Osteocyte (in vitro differentiated cells): ENCODE data around the gene NSRP1. TPM values are rescaled to one million over a fixed set of nuclear protein-coding genes. Genes with fewer than 3 reads are reported as not detected.

Experiments
- DNase-seq: peaks from one replicate; pipeline ENCODE4 v3.0.0; 2021; ENCODE audit warnings: mixed read lengths; ENCODE audit not compliant: unreplicated experiment; ENCODE audit errors: extremely low spot score
- H3K27ac Mint-ChIP-seq: one replicate; pipeline ENCODE4 v1.8.0; 2021; ENCODE audit warnings: mild to moderate bottlenecking, mixed read lengths; ENCODE audit not compliant: unreplicated experiment
- H3K27me3 Mint-ChIP-seq: one replicate; pipeline ENCODE4 v1.8.0; 2021; ENCODE audit warnings: mixed read lengths; ENCODE audit not compliant: unreplicated experiment
- H3K36me3 Mint-ChIP-seq: one replicate; pipeline ENCODE4 v1.8.0; 2021; ENCODE audit warnings: mixed read lengths; ENCODE audit not compliant: unreplicated experiment
- H3K4me1 Mint-ChIP-seq: one replicate; pipeline ENCODE4 v1.8.0; 2021; ENCODE audit warnings: mixed read lengths; ENCODE audit not compliant: unreplicated experiment
- H3K4me3 Mint-ChIP-seq: one replicate; pipeline ENCODE4 v1.8.0; 2021; ENCODE audit warnings: mild to moderate bottlenecking, moderate library complexity, mixed read lengths; ENCODE audit not compliant: unreplicated experiment
- H3K9me3 Mint-ChIP-seq: one replicate; pipeline ENCODE4 v1.8.0; 2021; ENCODE audit warnings: mixed read lengths; ENCODE audit not compliant: unreplicated experiment
- CTCF ChIP-seq: fragments of 200-600 bp; sonication (generic); IDR thresholded peaks from 2 replicates; pipeline ENCODE4 v1.5.0; 2021; ENCODE audit warnings: antibody characterized with exemption, mild to moderate bottlenecking, moderate library complexity
- total RNA-seq: library from RNA; stranded (reverse); gene quantifications from 2 replicates; pipeline ENCODE4 v1.2.1, GENCODE V29; 2021

Gene NSRP1
- total RNA-seq, 1 donor from 2014 or later: 26.5 TPM

- no peaks in the 10 kb centered on the region for H3K27me3 Mint-ChIP-seq
- no peaks in the 10 kb centered on the region for H3K36me3 Mint-ChIP-seq
- no peak for DNase-seq
- peaks cover 21% of the 10 kb centered on the region for H3K4me1 Mint-ChIP-seq
- no peak overlapping the region for H3K4me3 Mint-ChIP-seq
- TF ChIP-seq CTCF: no peak
- H3K9me3 Mint-ChIP-seq: no peaks in the 10 kb centered on the region
- H3K27ac Mint-ChIP-seq: no peak overlapping the region
Measured at GRCh38 chr17:30092886-30093285, 23.7 kb upstream of the NSRP1 start.

GRCh38 chr17:30093463-30094147 is 23.0 kb upstream of the NSRP1 start:
- Mint-ChIP-seq H3K27ac (no peak overlapping the region), H3K27me3 (peaks cover 2% of the 10 kb centered on the region), H3K4me3 (no peak overlapping the region), H3K36me3 (no peaks in the 10 kb centered on the region), H3K9me3 (no peaks in the 10 kb centered on the region), H3K4me1 (peaks cover 21% of the 10 kb centered on the region)
- peak; percentile 82 for TF ChIP-seq CTCF
- DNase-seq: no peak

- Mint-ChIP-seq H3K9me3 (no peaks in the 10 kb centered on the region), H3K4me1 (peaks cover 21% of the 10 kb centered on the region), H3K27me3 (peaks cover 6% of the 10 kb centered on the region), H3K27ac (no peak overlapping the region), H3K36me3 (no peaks in the 10 kb centered on the region), H3K4me3 (no peak overlapping the region)
- no peak for DNase-seq
- TF ChIP-seq CTCF: peak; percentile 63
Measured at GRCh38 chr17:30095507-30096244, 20.9 kb upstream of the NSRP1 start.

- H3K4me3 Mint-ChIP-seq: no peak overlapping the region
- H3K27me3 Mint-ChIP-seq: peaks cover 6% of the 10 kb centered on the region
- no peak for TF ChIP-seq CTCF
- H3K9me3 Mint-ChIP-seq: no peaks in the 10 kb centered on the region
- no peaks in the 10 kb centered on the region for H3K36me3 Mint-ChIP-seq
- peaks cover 8% of the 10 kb centered on the region for H3K4me1 Mint-ChIP-seq
- no peak overlapping the region for H3K27ac Mint-ChIP-seq
- DNase-seq: no peak
Measured at GRCh38 chr17:30101686-30102390, 14.8 kb upstream of the NSRP1 start.

GRCh38 chr17:30103921-30104320 is 12.7 kb upstream of the NSRP1 start:
- H3K9me3 Mint-ChIP-seq: no peaks in the 10 kb centered on the region
- TF ChIP-seq CTCF: no peak
- H3K4me3 Mint-ChIP-seq: no peak overlapping the region
- H3K36me3 Mint-ChIP-seq: no peaks in the 10 kb centered on the region
- peaks cover 8% of the 10 kb centered on the region for H3K4me1 Mint-ChIP-seq
- H3K27ac Mint-ChIP-seq: no peak overlapping the region
- DNase-seq: no peak
- H3K27me3 Mint-ChIP-seq: peaks cover 15% of the 10 kb centered on the region
